Endometrial microvascular endothelial cells (primary cell): ENCODE data around the gene MRPL2. TPM values are rescaled to one million over a fixed set of nuclear protein-coding genes. Genes with fewer than 3 reads are reported as not detected.

Source experiments
- in situ Hi-C: cut with HindIII; loops from 2 replicates; pipeline ENCODE4 v1.10.0; 2017; ENCODE audit warnings: low sequenced_read_pairs, low pct_unique_long_range_greater_than_20kb; ENCODE audit errors: inconsistent ontology term
- total RNA-seq: library from RNA; depleted of rRNA; stranded (reverse); fragments of >200 nt; gene quantifications from one replicate; pipeline ENCODE4 v1.2.3, GENCODE V29; 2015; ENCODE audit errors: inconsistent ontology term

MRPL2 gene
- 29.3 TPM for total RNA-seq

DNA sequence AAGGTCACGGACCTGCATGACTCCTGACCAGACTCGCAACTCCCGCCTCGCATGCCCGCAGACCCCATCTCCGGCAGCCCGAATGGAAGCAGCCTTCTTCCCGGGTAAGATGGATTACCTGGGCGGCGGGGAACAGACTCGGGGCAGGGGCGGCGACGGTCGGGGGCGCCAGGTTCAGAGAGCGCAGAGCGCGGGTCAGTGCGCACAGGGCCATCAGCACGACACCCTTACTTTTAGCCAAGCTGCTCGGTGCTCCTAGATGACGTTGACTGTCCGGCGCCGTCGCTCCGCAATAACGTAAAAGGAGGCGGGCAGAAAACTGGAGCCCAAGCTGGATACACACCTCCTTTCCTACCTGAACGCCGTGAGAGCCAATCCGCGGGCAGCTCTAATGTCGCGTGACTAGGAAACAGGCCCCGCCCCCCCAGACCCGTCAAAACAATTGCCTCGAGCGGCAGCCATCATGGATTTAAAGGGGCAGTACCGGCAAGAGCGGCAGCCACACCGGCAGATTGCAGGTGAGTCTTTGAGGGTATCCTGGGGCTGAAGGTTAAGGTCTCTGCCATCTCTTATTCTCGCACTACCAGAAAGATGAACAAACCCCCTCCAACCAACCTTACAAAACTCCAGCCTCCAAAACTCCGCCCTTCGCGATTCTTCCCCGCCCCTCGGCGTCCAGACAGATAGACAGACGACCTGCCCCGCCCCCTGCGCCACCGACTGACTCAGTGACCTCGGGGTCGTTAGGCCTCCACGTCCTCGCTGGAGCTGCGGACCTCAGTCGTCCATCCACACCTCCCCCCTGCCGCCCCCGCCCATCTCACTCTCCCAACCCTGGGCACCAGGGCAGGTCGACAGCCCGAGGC, at the start of gene MRPL2, which contains the start of gene KLC4:
Gene MRPL2, minus strand, starts transcription at position 267 of the 866 bp plus-strand sequence. Its CDS starts 53 bp downstream, at position 214.
Gene KLC4, plus strand, starts transcription at position 464 of the 866 bp plus-strand sequence. CDS start 1,705 bp downstream, outside the sequence.
- in situ Hi-C loops = no loop called here

DNA sequence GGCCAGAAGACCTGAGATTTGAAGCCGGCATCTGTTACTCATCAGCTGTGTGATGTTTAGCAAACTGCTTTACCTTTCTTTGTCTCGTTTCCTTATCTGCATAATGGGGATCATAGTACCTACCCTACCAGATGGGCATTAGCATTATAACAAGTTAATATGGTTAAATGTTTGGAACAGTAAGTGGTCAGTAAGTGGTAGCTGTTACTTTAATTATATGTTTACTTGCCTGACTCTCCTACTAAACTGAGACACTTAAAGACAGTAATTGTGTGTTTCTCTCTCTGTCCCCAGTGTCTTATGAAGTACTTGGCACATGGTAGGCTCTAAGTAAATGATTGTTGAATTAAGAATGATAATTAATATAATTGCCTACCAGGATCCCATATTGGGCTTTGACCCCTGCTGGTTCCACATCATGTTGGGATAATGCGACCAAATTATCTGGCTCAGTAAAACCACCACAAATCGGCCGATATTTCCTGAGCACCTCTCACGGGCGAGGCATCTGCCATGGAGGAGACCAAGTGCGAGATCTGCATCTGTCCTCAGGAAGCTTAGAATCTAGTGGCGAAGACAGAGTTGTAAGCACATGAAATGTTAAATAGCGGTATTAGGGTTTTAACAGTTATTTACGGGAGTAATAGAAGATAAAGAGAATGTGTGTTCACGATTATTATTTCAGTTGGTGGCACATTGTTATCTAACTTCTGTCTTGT, 48.3 kb upstream of the MRPL2 start:
- in situ Hi-C loops = no loop called here

DNA sequence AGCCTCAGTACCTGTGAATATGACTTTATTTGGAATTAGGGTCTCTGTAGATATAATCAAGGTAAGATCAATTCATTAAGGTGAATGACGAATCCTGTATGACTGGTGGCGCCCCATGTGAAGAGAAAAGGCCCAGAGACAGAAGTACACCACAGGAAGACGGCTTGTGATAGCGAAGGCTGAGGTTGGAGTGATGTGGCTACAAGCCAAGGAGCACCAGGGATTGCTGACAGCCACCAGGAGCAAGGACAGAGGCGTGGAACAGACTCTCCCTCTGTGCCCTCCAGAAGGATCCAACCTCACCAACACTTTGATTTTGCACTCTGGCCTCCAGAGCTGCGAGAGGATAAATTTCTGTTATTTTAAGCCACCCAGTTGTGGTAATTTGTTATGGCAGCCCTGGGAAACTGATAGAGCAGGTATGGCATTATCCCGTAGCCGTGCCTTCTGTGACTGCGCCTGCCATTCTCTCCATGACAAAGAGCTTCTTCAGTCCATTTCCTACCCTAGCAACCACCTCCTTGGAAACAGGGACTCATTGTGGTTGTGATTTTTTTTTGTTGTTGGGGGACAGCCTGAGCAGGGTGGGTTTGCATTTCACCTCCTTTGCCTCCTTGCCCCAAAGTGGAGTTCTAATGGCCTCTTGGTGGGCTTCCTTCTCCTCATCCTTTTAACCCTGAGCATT, 46.4 kb upstream of the MRPL2 start:
- in situ Hi-C loops = no loop called here

DNA sequence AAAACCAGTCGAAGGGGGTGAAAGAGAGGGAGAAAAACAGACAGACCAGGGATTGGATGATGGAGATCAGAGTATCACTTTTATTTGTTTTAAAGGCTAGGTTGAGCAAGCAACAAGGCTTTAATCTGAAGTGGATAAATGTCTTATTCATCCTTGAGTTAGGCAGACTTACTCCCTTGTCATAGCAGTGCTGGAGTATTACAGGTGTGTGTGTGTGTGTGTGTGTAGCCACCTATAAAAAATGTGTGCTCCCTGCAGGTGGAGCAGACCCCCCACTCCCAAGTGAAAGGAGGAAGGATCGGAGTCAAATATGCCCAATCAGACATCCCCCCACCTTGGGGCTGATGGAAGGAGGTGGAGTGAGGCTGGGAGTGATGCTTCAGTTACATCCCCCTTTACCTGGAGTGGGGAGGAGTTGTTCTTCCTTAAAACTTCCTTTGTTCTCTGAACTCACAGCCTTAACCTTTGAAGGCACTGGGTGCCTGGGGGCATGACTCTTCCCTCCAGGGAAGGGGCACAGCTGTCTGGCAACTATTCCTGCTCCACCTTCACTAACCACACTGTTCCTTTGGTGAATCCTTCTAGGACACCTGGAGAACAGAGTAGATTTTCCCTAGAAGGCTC, 44.1 kb upstream of the MRPL2 start:
- in situ Hi-C loops = no loop called here

DNA sequence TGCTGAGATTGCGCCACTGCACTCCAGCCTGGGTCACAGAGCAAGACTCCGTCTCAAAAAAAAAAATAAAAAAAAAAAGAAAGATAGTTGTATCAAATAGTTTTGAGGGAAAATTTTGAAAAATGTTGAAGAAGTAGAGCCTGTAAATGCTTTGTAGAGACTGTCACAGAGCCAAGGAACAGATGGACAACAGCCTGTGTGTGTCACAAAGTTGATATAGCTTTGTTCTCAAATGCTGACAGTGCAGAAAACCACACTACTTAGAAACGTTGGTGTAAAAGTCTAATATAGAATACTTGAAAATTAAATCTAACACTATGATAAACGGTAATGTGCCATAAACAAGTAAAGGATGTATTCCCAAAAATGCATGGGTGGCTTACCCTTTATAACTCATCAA, 42.3 kb upstream of the MRPL2 start:
- in situ Hi-C loops = no loop called here

DNA sequence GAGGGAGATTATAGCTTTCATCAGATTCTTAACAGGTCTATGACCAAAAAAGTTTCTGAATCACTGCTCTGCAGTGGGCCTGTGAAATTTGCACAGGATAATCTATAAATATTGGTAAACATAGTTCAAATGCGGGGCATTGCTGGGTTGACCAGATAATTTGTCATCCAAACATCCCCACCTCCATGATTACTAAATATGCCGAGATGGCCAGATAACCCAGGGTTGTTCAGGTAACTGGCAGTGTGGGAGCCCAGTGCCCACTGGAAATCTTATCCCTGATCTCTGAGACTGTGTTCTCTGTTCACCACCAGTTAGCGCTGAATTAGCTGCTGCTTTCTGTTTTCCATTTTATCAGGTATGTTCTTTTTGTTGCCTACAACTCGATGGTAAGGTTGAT, 38.3 kb upstream of the MRPL2 start:
- in situ Hi-C loops = no loop called here

DNA sequence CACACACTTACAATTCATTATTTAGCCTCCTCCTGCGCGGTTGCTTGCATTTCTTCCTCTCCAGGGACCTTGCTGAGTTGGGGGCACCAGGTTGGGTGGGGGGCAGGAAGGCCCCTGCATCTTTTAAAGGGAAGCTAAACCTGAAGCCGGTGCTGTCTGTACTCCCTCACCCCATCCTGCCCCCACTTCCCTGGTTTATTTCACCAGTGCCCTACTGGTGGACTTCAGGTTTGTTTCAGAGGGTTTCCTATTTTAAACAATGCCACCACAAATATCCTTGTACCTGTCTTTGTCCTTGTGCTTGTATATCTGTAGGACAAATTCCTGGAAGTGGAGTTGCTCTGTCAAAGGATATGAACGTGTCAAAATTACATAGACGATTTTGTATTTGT, 37.9 kb upstream of the MRPL2 start:
- in situ Hi-C loops = no loop called here

DNA sequence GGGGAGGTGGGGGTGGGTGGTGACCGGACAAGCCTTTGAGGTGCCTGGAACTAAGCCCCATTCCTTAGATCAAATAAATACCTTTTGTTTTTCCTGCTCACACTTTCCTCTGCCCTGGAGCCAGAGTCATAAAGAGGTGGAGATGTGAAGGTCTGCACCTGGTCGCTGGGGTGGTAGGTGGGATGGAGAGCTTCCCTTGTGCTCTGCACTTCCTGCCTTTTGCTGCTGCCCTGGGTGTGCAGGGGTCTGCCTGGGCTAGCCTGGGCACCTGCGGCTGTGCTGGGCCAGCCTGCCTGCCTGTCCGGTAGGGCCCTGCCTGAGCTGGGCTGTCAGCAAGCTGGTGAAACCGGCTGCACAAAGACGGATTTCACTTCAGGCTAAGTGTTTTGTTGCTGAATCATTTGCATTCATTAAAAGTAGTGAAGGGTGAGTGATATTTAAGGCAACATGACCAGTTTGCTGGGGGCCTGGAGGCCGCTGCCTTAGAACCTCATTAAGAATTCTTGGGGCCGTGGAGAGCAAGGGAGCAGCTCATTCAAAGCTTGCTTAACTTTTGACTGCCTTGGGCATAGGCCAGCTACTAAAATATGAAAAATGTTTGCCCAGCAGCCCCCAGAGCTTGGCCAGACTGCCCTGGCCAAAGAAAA, 37.3 kb upstream of the MRPL2 start:
- in situ Hi-C loops = no loop called here

DNA sequence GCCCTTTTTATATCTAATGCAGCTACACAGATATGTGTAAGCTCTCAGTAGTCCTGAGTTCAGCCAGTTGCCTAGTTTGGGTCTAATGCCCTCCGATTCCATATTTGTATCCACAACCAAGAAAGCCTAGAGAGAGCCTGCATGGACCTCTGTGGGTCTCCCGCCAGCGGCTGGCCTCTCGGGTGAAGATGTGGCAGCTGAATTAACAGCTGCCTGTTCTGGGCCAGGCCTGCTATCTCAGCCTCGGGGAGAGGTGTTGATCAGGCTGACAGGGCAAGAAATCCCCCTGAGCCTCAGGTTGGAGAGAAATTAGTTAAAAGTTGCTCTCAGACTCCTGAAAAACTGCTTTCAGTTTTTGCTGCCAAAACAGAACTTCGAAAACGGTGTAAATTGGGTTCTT, 36.7 kb upstream of the MRPL2 start:
- in situ Hi-C loops = no loop called here

DNA sequence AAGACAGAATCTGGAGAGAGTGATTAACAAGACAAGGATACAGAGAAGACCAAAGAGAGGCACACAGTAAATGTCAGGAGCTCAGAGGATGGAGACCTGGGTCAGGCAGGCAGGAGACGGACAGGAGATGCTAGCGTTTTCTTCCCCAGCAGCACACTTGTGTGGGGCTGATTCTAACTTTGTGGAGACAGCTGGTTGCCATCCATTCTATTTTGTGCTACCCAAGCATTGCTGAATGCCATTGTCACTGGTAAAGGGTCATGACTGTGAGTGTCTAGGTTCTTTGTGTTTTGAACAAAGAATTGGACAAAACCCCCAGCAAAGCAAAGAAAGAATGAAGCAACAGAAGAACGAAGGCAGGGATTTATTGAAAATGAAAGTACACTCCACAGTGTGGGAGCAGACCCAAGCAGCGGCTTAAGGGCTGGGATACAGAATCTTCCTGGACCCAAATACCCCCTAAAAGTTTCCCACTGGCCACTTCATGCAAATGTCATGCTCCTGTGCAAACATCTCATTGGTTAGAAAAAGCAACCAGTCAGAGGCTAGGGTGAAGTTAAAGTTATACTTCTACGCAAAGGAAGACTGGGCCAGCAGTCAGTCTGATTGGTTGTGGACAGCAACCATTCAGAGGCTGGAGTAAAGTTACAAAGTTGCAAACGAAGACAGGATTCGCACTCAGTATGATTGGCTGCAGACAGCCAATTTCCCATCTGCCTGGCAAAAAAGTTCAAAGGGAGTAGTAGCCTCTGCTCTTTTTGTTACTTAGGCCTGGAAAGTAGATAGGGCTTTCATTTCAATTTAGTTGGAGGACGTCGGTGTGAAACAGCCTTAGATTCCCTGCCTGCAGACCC, 34.4 kb upstream of the MRPL2 start:
- in situ Hi-C loops = no loop called here

DNA sequence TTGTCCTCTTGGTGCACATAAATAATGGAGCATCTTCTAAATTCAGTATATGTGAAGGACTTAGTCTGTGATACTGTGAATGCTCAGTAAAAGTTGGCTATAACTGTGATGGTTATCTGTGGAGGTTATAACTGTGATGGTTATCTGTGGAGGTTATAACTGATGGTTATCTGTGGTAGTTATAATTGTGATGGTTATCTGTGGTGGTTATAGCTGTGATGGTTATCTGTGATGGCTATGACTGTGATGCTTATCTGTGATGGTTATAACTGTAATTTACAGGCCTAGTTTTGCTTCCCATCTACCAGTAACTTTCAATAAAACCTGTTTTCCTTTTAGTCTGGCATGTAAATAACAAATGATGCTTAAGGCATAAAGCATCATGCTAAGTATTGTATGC, 33.4 kb upstream of the MRPL2 start:
- in situ Hi-C loops = no loop called here

DNA sequence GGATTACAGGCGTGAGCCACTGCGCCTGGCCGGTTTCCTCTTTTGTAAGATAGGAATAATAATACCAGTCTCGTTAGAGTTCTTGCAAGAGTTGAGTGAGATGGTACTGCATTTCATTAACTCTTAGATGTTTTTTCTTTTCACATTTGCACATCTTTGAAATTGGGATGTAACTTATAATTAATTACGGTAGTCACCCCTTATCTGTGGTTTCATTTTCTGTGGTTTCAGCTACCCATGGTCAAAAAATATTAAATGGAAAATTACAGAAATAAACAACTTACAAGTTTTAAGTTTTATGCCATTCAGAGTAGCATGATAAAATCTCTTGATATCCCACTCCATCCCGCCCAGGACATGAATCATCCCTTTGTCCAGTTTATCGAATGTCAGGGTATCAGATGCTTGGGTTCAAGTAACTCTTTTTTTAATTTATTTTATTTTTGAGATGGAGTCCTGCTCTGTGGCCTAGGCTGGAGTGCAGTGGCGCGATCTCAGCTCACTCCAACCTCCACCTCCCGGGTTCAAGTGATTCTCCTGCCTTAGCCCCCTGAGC, 32.3 kb upstream of the MRPL2 start:
- in situ Hi-C loops = no loop called here

DNA sequence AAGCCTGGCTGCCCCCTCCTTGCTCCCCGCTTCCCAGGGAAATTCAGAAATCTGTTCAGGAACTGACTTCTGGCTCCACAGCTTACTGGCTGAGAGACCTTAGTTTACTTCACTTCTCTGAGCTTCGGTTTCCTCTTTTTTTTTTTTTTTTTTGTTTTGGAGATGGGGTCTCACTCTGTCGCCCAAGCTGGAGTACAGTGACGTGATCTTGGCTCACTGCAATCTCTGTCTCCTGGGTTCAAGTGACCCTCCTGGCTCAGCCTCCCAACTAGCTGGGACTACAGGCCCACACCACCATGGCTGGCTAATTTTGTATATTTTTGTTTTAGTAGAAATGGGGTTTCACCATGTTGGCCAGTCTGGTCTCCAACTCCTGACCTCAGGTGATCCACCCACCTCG, 31.8 kb upstream of the MRPL2 start:
- in situ Hi-C loops = no loop called here

DNA sequence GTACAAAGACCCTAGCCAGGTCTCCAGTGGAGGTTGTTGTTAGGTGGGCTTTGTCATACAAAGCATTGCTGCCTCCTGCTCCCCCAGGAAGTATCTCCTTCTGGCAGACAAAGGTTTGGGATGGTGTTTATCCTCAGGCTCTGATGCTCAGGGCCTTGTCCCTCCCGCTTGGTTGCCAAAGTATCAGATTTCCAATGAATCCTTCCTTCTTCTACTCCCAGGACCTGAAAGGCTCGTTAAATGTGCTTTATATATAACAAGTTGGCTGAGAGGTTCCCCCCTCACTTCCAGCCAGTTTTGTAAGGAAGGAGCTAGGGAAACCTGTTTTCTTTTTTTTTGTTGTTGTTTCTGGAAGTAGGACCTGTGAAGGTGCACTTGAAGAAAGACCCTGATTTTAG, 31.3 kb upstream of the MRPL2 start:
- in situ Hi-C loops = no loop called here

DNA sequence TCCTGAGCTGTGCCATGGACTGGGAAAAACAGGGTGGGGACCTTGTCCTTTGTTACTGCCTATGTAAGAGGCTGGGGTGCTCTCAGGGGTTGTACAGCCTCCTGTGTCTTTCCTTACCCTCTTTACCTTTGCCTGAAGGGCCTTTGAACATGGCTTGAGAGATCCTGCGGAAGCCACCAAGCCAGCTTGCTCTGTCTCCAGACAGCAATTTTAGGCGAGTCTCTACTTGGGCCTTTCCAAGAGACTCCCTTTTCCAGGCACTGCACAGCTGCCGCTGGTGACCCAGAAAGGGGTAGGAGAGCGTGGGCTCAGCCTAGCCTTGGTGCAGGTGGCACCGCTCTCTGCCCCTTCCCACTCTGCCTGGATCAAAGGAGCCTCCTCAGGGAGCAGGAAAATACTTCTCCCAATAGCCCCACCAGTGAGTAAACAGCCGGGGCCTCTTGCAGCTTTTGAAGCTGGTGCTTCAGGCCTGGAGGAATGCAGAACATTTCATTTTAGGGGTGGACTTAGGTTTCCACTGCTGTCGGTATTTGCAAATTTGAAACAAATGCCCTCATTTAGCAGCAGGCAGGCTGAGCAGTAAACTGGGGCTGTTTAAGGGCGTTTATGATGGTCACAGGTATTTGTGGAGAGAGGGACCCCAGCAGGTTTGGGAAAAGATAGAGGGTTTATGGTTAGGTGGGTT, 30.8 kb upstream of the MRPL2 start:
- in situ Hi-C loops = no loop called here

DNA sequence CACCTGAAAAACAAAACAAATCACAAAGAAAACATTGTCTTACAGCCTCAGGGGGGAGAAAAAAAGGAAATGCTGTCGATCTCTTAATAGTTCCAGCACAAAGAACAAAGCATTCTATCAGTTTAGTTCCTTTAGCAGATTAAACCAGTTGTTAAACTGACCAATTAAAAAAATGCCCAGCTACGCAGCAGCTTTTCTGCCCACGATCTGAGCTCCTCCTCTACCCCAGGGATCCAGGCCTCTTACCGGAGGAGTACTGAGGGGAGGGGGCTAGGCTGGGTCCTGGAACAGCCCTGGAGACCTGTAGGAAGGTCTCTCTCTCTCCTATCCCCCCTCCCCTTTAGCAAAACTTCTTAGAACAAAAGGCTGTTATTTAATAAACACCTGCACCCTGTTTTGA, 30.2 kb upstream of the MRPL2 start:
- in situ Hi-C loops = no loop called here

DNA sequence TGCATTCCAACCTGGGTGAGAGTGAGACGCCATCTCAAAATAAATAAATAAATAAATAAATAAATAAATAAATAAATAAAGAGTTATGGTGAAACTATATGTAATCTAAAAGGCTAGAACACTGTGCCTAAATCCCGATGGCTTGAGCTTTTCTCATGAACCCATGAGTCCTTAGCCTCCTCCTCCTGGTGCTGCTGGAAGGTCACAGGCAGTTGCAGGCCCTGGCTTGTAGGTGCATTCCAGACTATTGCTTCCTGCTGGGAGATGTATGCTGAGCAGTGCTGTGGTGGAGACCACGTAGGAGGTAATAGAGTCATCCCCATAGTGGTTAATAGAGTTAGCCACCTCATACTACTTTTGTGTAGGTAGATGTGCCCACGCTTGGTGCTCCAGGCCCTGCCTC, 29.4 kb upstream of the MRPL2 start:
- in situ Hi-C loops = no loop called here
